ENCODE results near the gene NTRK2.
"Not testable (repeated sequence)": the region's sequence is repeated elsewhere in the genome, so short reads cannot be mapped to it uniquely, and the experiment has no call there.

Gene NTRK2

DNA sequence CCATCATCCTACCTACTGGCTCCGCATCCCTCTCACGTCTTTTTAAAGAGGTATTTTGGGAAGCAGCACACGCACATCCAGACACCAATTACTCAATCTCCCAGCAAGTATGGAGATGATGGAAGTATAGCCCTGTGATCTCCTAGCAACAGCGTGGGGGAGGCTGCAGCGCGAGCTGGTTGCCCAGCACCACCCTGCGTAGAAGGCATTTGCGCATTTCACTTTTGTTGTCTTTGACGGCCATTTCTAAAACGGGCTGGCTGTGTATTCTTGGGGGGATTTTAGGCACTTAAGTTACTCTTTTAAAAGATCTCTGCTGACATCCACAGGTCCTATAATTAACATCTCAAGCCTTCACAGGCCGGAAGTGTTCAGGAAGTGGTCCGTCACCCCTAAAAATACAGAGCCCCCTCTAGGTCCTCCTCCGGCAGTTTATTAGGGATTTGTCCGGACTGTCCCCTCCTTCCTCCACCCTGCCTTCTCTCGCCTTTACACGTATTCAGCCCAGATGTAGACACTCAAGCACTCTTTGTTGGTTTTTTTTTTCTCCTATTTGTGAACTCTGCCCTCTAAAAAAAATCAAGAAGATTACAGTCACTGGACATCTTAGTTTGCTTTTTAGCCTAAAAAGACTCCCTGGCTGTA, 371.4 kb downstream of the NTRK2 start:
- no peak for DNase-seq

DNA sequence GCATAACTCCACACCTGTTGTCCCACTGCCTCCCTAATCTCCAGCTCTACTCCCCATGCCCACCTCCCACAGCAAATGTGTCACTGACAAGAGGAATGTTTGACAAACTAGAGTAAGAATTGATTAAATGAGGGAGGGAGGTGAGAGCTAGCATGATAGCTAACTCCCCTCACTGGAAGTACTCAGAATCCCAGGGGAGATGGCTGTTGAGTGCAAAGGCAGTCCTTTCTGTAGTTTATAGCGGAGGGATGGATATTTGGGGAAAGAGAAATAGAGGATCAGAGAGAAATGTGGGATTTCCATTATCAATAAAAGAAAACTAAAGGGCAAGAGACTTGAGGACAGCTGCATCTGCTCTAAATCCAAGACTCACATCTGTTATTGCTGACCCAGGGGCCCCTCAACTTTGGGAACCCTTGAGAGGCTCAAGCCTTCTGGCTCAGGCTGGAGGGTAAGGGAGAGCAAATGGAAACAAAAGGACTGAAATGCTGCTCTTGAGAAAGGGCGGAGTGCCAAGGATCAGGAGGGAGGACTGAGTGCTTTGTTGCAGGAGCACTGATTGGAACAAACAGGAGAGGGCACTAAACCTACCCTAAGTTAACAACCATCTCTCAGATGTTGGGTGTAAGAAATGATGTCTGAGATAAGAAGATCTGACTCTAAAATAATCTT, 372.1 kb downstream of the NTRK2 start:
- no peak for DNase-seq

DNA sequence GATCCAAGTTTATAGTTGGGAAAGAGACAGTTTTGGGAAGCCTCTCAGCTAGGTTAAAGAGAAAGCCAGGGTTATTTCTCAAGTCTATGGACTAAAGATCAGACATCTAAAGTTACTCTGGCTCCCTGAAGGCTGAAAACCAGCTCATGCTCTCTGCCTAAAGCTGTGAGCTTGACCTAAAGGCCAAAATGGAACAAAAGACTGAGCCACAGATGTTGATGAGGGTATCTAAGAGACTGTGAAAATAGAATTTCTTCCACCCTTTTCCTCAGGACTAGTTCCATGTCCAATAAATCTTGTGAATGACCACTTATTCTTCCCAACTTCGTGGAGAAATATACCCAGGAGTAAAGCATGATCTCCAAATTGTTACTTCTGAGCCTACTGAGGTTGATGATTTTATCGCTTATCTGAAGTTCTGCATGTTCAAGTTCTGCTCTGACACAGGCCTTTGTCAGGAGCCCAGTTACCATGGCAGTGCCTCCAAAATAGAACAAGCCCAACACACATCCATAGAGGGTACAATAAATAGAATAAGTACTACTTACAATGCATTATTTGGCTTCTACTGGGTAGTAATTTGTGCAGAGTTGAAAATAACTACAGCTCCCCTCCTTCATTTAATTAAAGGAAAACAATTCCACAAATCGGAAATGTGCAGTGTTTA, 373.6 kb downstream of the NTRK2 start:
- no peak for DNase-seq

DNA sequence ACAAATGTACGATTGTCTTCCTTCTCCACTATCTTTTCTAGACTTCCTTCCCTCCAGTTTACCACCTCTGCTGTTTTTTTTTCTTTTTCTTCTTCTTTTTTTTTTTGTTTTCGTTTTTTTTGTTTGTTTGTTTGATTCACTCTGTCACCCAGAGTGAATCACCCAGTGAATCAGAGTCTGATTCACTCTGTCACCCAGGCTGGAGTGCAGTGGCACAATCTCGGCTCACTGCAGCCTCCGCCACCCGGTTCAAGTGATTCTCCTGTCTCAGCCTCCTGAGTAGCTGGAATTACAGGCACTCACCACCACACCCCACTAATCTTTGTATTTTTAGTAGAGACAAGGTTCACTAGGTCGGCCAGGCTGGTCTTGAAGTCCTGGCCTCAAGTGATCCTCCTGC, 375.7 kb downstream of the NTRK2 start:
- no peak for DNase-seq

DNA sequence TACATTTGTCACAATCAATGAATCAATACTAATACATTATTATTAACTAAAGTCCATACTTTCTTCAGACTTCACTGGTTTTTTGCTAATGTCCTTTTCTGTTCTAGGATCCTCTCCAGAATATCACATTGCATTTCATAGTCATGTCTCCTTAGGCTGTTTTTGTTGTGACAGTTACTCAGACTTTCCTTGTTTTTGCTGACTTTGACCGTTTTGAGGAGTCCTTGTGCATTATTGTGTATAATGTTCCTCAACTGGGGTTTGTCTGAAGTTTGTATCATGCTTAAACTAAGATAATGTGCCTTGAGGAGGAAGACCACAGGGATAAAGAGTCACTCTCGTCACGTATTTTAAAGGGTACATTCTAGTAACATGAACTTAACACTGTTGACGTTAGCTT, 376.9 kb downstream of the NTRK2 start:
- DNase-seq: no peak

DNA sequence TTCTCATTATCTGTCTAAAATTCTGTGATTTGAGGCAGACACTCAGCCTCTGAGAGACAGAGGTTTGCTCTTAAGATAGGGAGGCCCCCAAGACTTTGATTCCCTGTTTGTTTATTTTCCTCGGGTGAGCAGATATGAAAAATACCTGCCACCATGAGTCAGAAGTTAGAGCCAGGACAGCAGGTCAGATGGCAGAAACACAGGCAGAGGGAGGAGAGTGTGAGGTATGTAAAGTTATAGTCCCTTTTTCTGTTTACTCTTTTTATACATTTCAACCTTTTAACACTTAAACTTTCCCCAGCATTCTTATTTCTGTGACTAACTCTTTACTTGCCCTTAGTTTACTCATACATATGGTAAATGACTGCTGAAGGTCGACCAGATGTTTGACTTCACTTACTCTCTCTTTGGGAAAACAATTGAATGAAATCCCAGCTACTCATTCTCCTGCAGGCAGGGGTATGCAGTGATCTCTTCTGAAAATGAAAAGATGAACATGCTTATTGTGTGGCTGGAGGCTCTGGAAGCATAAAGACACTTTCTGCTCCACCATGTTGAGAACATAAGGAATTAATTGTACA, 383.8 kb downstream of the NTRK2 start:
- DNase-seq: no peak

DNA sequence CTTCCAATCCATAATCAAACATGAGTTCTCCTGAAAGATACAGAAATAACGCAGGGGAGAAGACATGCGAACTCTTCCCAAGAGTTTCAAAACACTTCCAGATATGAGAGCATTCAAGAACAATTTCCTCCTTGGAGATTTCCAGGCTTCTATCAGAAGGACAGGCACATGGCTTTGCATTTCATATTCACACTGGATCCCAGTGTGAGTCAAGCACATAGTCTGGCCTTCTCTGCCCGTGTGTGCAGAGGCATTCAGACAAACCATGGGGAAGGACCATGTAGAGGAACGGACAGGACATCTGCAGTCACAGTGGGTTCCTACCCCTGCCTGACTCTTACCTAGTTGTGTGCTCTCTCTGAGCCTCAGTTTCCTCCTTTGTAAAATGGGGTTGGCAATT, 384.5 kb downstream of the NTRK2 start:
- DNase-seq: no peak

DNA sequence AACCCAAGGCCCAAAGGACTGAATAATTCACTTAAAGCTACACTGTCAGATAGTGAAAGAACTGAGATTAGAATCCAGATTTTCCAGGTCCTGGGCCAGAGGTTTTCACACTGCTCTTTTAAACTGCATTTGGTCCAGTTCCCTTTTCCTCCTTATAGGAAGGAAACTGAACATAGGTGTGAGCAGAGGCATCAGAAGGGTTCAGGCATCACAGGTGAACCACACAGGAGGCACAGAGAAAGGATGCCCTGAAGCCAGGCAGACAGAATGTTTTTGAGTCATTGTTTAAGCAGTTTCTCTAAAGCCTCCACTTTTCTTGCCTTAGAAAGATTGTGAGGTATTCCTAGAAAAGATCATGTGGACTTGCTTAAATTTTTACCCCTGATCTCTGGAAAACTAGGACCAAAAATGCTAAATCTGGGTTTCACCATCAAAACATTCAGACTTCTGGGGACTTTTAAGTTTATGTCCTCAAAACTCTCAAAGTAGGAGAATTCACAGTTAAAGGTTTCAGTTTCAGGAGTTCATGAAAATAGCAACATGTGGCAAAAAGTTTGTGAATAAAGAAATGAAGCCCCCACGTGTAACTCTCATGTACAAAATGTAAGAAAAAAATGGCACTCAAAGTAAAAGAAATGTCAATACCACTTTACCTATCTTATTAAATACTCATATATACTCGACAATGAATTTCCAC, 386.1 kb downstream of the NTRK2 start:
- no peak for DNase-seq

DNA sequence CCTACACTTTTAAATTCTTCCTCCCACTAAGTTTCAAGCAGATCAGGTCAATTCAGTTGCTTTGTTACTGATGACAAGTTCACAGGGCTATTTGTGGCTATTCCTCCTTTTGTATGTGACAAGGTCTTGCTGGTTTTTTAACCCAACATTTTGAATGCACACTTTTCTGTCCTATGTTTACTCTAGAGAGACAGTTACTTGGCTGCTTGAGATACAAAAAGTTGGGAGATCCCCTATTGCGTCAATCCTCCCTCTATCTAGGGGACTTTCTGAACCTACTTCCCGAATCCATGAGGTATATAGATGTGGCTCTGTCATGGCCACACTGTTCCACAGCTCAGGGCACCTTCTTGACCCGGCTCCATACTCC, 386.7 kb downstream of the NTRK2 start:
- DNase-seq: no peak

DNA sequence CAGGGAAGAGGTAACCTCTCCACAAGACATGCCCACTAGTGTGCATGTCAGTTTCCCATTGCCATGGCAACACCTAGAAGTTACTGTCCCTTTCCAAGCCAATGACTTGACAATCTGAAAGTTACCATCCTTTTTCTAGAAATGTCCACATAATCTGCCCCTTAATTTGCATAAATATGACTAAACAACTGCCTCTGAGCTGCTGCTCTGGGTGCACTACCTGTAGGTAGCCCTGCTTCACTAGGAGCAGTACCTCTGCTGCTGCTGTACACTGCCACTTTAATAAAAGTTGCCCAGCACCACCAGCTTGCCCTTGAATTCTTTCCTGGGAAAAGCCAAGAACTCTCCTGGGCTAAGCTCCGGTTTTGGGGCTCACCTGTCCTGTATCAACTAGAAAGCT, 392.4 kb downstream of the NTRK2 start:
- no peak for DNase-seq

DNA sequence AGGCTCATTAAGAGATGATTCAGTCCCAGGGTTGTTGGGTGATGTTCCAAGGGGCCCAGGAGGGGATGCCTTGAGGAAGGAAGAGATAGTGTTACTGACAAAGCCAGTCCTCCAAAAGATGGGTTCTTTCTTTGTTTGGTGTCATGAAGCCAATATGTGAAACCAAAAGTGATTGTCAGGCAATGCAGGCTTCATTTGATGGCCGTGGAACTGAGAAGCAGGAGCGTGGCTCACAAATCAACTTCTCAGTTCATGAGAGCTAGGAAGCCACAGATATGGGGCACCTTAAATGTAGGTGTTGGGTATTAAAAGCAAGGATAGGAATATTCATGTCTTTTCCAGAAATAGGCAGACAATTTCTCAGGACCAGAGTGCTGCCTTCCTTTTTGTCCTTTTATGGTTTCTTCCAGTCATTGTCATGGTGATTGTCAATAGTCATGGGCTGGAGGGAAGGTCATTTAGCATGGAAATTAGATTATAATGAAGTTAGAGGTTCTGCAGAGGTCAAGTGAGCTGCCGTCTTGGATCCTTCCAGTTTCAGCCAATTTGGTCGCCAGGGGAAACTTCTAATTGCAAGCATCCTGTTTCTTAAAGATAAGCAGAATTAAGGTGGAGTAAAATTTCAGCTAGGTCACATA, 393.0 kb downstream of the NTRK2 start:
- DNase-seq: no peak

DNA sequence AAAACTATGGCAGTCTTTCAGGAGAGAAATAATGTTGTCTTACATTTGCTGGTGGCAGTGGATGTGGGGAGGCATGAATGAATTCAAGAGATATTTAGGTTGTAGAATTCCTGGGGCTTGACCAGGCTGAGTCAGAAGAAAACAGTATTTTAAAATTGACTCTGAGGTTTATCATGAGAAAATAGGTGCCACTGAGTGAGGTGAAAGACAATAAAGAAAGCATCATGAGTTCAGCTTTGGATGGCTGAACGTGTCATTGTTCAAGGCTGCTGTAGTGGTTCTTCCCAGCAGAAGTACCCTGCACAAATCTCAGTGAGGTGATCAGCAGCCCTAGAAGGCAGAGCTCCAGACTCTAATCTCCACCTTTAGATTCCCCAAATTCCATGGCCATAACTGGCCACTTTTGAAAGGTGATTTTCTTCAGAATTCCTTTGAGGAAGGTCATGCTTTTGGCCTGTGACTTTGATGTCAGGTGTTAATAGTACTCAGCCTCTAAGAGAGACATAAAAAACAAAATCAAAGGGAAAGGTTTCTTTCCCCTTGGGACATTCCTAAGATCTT, 395.4 kb downstream of the NTRK2 start:
- DNase-seq: no peak

DNA sequence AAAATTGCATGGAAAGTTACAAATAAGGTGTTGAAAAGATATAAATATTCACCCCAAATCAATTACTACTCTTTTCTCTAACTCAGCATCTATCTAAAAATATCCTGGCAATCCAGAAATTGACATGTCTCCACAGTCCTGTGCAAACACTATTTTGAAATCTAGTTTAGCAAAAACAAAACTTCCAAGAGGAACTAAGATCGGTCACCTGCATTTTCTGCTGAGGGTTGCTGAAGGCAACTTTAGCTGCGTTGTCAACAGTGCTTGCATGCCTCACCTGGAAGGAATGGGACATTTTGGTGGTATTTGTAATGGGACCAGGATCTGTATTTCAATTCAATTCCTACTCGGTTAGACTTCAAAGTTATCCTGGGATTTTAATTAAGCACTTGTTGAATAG, 398.3 kb downstream of the NTRK2 start:
- DNase-seq: no peak

DNA sequence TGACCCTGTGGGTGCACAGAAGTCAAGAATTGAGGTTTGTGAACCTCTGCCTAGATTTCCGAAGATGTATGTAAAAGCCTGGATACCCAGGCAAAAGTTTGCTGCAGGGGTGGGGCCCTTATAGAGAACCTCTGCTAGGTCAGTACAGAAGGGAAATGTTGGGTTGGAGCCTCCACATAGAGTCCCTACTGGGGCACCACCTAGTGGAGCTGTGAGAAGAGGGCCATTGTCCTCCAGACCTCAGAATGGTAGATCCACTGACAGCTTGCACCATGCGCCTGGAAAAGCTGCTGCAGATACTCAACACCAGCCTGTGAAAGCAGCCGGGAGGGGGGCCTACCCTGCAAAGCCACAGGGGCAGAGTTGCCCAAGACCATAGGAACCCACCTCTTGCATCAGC, 399.9 kb downstream of the NTRK2 start:
- DNase-seq: not testable (repeated sequence)
